Parathyroid adenoma (tissue), 2 donors: Measurements from ENCODE around the gene FGGY.

ENCODE experiments used
- H2AFZ ChIP-seq: fragments of 300-600 bp; sonication (generic); one replicate; pipeline ENCODE4 v1.7.0; 2017; ENCODE audit warnings: antibody characterized with exemption, mild to moderate bottlenecking
- H3K27ac ChIP-seq: fragments of 300-600 bp; sonication (generic); one replicate; pipeline ENCODE4 v1.7.0; 2017
- H3K27me3 ChIP-seq: fragments of 300-600 bp; sonication (generic); one replicate; pipeline ENCODE4 v1.7.0; 2017; ENCODE audit warnings: low read length; ENCODE audit not compliant: control insufficient read depth, insufficient read depth
- H3K36me3 ChIP-seq: fragments of 300-600 bp; sonication (generic); one replicate; pipeline ENCODE4 v1.7.0; 2017; ENCODE audit warnings: low read length; ENCODE audit not compliant: control insufficient read depth, insufficient read depth
- H3K4me1 ChIP-seq: fragments of 300-600 bp; sonication (generic); one replicate; pipeline ENCODE4 v1.7.0; 2017; ENCODE audit warnings: control low read depth
- H3K4me2 ChIP-seq: fragments of 300-600 bp; sonication (generic); one replicate; pipeline ENCODE4 v1.7.0; 2017; ENCODE audit warnings: low read length
- H3K4me3 ChIP-seq: fragments of 300-600 bp; sonication (generic); one replicate; pipeline ENCODE4 v1.7.0; 2017; ENCODE audit warnings: low read depth, low read length
- H3K79me2 ChIP-seq: fragments of 300-600 bp; sonication (generic); one replicate; pipeline ENCODE4 v1.7.0; 2017; ENCODE audit warnings: control low read depth
- H3K9ac ChIP-seq: fragments of 300-600 bp; sonication (generic); one replicate; pipeline ENCODE4 v1.7.0; 2017; ENCODE audit warnings: mild to moderate bottlenecking
- H3K9me3 ChIP-seq: fragments of 300-600 bp; sonication (generic); one replicate; pipeline ENCODE4 v1.7.0; 2017; ENCODE audit warnings: low read length; ENCODE audit not compliant: control insufficient read depth
- TF ChIP-seq, protein P1 (sequence below): fragments of 300-600 bp; sonication (generic); IDR thresholded peaks from one replicate; pipeline ENCODE4 v1.7.0; 2017; ENCODE audit warnings: antibody characterized with exemption, mild to moderate bottlenecking
- donor health status: primary hyperparathyroidism.

The FGGY gene

DNA sequence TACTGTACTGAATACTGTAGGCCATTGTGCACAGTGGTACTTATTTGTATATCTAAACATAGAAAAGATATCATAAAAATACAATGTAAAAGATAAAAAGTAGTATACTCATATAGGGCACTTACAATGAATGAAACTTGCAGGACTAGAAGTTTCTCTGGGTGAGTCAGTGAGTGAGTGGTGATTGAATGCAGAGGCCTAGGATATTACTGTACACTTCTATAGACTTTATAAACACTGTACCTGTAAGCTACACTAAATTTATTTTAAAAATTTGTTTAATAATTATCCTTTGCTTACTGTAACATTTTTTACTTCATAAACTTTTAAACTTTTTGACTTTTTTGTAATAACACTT, 82.5 kb downstream of the FGGY start:
- no peak overlapping the region for H3K4me3 ChIP-seq
- no peaks in the 10 kb centered on the region for H3K4me1 ChIP-seq
- no peaks in the 10 kb centered on the region for H3K27me3 ChIP-seq
- no peak overlapping the region for H3K4me2 ChIP-seq
- no peaks in the 10 kb centered on the region for H3K79me2 ChIP-seq
- no peak overlapping the region for H2AFZ ChIP-seq
- TF ChIP-seq, protein P1, sequence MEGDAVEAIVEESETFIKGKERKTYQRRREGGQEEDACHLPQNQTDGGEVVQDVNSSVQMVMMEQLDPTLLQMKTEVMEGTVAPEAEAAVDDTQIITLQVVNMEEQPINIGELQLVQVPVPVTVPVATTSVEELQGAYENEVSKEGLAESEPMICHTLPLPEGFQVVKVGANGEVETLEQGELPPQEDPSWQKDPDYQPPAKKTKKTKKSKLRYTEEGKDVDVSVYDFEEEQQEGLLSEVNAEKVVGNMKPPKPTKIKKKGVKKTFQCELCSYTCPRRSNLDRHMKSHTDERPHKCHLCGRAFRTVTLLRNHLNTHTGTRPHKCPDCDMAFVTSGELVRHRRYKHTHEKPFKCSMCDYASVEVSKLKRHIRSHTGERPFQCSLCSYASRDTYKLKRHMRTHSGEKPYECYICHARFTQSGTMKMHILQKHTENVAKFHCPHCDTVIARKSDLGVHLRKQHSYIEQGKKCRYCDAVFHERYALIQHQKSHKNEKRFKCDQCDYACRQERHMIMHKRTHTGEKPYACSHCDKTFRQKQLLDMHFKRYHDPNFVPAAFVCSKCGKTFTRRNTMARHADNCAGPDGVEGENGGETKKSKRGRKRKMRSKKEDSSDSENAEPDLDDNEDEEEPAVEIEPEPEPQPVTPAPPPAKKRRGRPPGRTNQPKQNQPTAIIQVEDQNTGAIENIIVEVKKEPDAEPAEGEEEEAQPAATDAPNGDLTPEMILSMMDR = no peak
- no peaks in the 10 kb centered on the region for H3K36me3 ChIP-seq
- no peak overlapping the region for H3K27ac ChIP-seq
- H3K9ac ChIP-seq = no peak overlapping the region
- no peaks in the 10 kb centered on the region for H3K9me3 ChIP-seq

DNA sequence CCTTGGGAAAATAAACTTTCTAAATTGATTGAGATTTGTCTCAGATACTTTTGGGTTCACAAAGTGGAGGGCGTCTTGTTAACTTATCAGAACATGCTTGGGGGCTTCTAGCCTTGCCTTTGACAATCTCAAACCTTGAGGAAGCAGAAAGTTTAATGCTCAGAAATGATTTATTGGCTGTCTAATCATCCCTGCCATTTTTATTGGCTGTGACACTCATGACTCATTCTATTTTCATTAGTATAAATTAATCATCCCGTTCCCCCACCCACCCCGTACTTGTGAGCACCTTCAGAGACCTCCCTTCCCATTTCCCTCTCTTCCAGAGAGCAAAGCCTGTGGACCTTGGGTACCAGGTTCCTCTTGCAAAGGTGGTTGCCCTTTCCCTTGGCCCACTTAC, 87.1 kb downstream of the FGGY start:
- H3K9me3 ChIP-seq = no peaks in the 10 kb centered on the region
- H3K4me1 ChIP-seq = no peaks in the 10 kb centered on the region
- H3K9ac ChIP-seq = no peak overlapping the region
- TF ChIP-seq, protein P1 = no peak
- H3K4me2 ChIP-seq = no peak overlapping the region
- H3K27me3 ChIP-seq = no peaks in the 10 kb centered on the region
- H3K79me2 ChIP-seq = no peaks in the 10 kb centered on the region
- H2AFZ ChIP-seq = no peak overlapping the region
- no peaks in the 10 kb centered on the region for H3K36me3 ChIP-seq
- no peak overlapping the region for H3K27ac ChIP-seq
- no peak overlapping the region for H3K4me3 ChIP-seq

DNA sequence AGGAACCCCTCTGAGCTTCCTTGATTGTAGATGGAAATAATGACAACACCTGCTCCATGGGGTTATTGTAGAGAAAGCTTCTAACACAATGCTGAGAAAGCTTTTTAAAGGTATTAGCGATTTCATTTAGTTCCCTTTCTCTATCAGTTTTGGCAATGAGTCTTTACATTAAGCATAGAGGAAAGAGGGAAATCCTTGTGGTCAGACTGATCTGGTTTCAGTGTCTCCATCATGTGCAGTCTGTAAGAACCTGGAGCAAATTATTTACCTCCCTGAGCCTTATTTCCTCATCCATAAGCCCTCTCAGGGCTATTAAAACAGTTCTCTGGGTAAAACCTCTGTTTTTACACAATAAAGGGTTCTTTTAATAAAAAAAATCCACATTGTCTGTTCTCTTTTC, 87.5 kb downstream of the FGGY start:
- H3K4me2 ChIP-seq = no peak overlapping the region
- TF ChIP-seq, protein P1 = no peak
- no peak overlapping the region for H2AFZ ChIP-seq
- H3K9ac ChIP-seq = no peak overlapping the region
- H3K4me3 ChIP-seq = no peak overlapping the region
- no peaks in the 10 kb centered on the region for H3K36me3 ChIP-seq
- H3K79me2 ChIP-seq = no peaks in the 10 kb centered on the region
- no peaks in the 10 kb centered on the region for H3K9me3 ChIP-seq
- H3K27me3 ChIP-seq = no peaks in the 10 kb centered on the region
- H3K4me1 ChIP-seq = no peaks in the 10 kb centered on the region
- H3K27ac ChIP-seq = no peak overlapping the region

DNA sequence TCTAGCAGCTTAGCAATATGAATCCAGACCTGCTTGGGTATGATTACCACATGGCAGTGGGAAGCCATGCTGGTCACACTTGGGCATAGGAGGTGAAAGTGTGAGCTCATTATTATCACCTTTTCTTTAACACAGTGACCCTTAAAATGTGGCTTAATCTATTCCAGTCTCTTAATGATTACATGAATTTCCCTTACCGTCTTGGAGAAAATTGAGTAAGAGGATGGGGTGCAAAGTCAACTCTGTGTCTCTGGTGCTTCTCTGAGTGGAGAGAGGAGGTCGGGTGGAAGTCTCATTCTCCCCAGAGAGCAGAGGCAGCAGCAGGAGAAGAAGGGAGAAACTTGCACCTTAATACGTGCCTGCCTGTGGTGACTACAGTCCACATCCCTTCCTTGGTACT, 91.3 kb downstream of the FGGY start:
- TF ChIP-seq, protein P1 = no peak
- Histone ChIP-seq H3K36me3 (no peaks in the 10 kb centered on the region), H3K4me2 (no peak overlapping the region)

DNA sequence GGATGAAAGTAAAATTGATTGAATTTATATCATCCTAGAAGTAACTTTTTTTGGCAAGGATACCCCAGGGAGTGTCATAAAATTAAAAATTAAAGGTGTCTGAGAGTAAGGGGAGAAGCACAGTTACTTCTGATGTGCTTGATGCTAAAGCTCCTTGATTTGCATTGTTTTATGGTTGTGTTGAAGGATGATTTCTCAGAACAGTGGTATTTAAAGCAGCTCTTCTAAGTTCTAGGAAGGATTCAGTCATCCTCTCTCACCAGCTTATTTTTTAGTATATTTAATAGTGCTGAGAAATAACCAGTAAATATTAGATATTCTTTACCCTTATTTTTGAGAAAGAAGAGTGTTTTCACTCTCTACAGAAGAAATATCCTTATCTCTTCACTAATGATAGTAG, 93.0 kb downstream of the FGGY start:
- no peak overlapping the region for H3K27ac ChIP-seq
- no peaks in the 10 kb centered on the region for H3K9me3 ChIP-seq
- no peak overlapping the region for H3K4me2 ChIP-seq
- no peaks in the 10 kb centered on the region for H3K79me2 ChIP-seq
- H3K4me3 ChIP-seq = no peak overlapping the region
- H2AFZ ChIP-seq = no peak overlapping the region
- H3K4me1 ChIP-seq = peaks cover 21% of the 10 kb centered on the region
- TF ChIP-seq, protein P1 = no peak
- no peaks in the 10 kb centered on the region for H3K36me3 ChIP-seq
- H3K9ac ChIP-seq = no peak overlapping the region
- no peaks in the 10 kb centered on the region for H3K27me3 ChIP-seq

More for the DNA sequence above, 91.3 kb downstream of the FGGY start:
- Histone ChIP-seq H2AFZ (no peak overlapping the region), H3K27ac (no peak overlapping the region), H3K4me3 (no peak overlapping the region), H3K4me1 (peaks cover 11% of the 10 kb centered on the region), H3K9me3 (no peaks in the 10 kb centered on the region), H3K9ac (no peak overlapping the region), H3K79me2 (no peaks in the 10 kb centered on the region), H3K27me3 (no peaks in the 10 kb centered on the region)
